ENCODE data around the gene BEND3. TPM values are rescaled to one million over a fixed set of nuclear protein-coding genes. Genes with fewer than 3 reads are reported as not detected.

The BEND3 gene
- total RNA-seq, 1 donor from 2014 or later: 4.5 TPM

DNA sequence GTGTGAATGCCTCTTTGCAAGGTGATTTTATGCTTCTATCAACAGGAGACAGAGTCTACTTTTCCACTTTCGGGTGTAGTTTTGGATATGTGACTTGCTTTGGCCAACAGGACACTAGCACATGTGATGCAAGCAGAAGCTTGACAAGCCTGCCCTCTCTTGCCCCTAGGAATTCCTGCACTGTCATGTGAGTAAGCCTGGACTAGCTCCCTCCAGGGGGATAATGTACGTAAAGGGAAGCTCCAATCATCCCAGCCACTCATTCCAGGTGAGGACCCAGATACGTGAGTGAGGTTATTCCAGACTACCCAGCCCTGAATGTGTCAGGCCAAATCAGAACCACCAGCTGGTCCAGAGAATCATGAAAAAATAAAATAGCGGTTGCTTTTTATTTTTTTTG is 33.3 kb downstream of the BEND3 start:
- peaks cover 10% of the 10 kb centered on the region for H3K4me1 Mint-ChIP-seq (ENCODE audit: unreplicated experiment)
- TF ChIP-seq, protein P1, sequence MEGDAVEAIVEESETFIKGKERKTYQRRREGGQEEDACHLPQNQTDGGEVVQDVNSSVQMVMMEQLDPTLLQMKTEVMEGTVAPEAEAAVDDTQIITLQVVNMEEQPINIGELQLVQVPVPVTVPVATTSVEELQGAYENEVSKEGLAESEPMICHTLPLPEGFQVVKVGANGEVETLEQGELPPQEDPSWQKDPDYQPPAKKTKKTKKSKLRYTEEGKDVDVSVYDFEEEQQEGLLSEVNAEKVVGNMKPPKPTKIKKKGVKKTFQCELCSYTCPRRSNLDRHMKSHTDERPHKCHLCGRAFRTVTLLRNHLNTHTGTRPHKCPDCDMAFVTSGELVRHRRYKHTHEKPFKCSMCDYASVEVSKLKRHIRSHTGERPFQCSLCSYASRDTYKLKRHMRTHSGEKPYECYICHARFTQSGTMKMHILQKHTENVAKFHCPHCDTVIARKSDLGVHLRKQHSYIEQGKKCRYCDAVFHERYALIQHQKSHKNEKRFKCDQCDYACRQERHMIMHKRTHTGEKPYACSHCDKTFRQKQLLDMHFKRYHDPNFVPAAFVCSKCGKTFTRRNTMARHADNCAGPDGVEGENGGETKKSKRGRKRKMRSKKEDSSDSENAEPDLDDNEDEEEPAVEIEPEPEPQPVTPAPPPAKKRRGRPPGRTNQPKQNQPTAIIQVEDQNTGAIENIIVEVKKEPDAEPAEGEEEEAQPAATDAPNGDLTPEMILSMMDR (IDR thresholded peaks at IDR 0.05): no peak
- H3K36me3 Mint-ChIP-seq (ENCODE audit: unreplicated experiment): peaks cover 13% of the 10 kb centered on the region
- no peaks in the 10 kb centered on the region for H3K9me3 Mint-ChIP-seq (ENCODE audit: unreplicated experiment)
- H3K27ac Mint-ChIP-seq (ENCODE audit: unreplicated experiment): no peak overlapping the region
- no peak for DNase-seq (ENCODE audit: extremely low spot score, unreplicated experiment)
- H3K27me3 Mint-ChIP-seq (ENCODE audit: unreplicated experiment): no peaks in the 10 kb centered on the region
- no peak overlapping the region for H3K4me3 Mint-ChIP-seq (ENCODE audit: unreplicated experiment)

GRCh38 chr6:107080036-107080435 is 35.3 kb downstream of the BEND3 start:
- Mint-ChIP-seq H3K9me3 (ENCODE audit: unreplicated experiment) (no peaks in the 10 kb centered on the region), H3K27me3 (ENCODE audit: unreplicated experiment) (no peaks in the 10 kb centered on the region), H3K36me3 (ENCODE audit: unreplicated experiment) (peaks cover 9% of the 10 kb centered on the region), H3K27ac (ENCODE audit: unreplicated experiment) (no peak overlapping the region), H3K4me3 (ENCODE audit: unreplicated experiment) (no peak overlapping the region), H3K4me1 (ENCODE audit: unreplicated experiment) (peaks cover 10% of the 10 kb centered on the region)
- DNase-seq (ENCODE audit: extremely low spot score, unreplicated experiment): no peak
- TF ChIP-seq, protein P1 (IDR thresholded peaks at IDR 0.05): peak; percentile 16

GRCh38 chr6:107079429-107079828 is 35.9 kb downstream of the BEND3 start:
- DNase-seq (ENCODE audit: extremely low spot score, unreplicated experiment): no peak
- Mint-ChIP-seq H3K36me3 (ENCODE audit: unreplicated experiment) (peaks cover 3% of the 10 kb centered on the region), H3K4me1 (ENCODE audit: unreplicated experiment) (peaks cover 10% of the 10 kb centered on the region), H3K9me3 (ENCODE audit: unreplicated experiment) (no peaks in the 10 kb centered on the region), H3K4me3 (ENCODE audit: unreplicated experiment) (no peak overlapping the region), H3K27ac (ENCODE audit: unreplicated experiment) (no peak overlapping the region), H3K27me3 (ENCODE audit: unreplicated experiment) (no peaks in the 10 kb centered on the region)
- TF ChIP-seq, protein P1 (IDR thresholded peaks at IDR 0.05): no peak

GRCh38 chr6:107077710-107078109 is 37.6 kb downstream of the BEND3 start:
- no peaks in the 10 kb centered on the region for H3K27me3 Mint-ChIP-seq (ENCODE audit: unreplicated experiment)
- no peak overlapping the region for H3K4me3 Mint-ChIP-seq (ENCODE audit: unreplicated experiment)
- no peak overlapping the region for H3K27ac Mint-ChIP-seq (ENCODE audit: unreplicated experiment)
- no peak for DNase-seq (ENCODE audit: extremely low spot score, unreplicated experiment)
- H3K4me1 Mint-ChIP-seq (ENCODE audit: unreplicated experiment): peaks cover 10% of the 10 kb centered on the region
- TF ChIP-seq, protein P1 (IDR thresholded peaks at IDR 0.05): no peak
- H3K36me3 Mint-ChIP-seq (ENCODE audit: unreplicated experiment): no peaks in the 10 kb centered on the region
- H3K9me3 Mint-ChIP-seq (ENCODE audit: unreplicated experiment): no peaks in the 10 kb centered on the region

DNA sequence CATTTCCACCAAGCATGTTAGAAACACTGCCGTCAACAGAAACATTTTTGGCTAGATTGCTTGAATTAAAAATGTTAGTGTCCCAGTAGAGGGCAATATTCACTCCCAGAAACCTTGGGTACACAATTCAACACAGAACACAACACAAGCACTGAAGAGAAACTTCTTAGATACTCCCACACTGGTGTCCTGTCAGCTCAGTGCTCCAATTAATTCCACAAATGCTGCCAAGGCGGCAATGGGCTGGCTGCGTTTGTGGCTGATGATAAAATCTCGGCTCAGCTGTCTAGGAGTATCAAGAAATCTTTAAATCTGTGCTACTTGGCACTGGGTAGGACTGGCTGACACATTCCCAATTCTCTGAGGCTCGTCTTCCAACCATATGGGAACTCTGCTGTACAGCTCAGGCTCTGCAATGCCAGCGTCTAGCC is 39.3 kb downstream of the BEND3 start:
- H3K27ac Mint-ChIP-seq (ENCODE audit: unreplicated experiment): no peak overlapping the region
- no peaks in the 10 kb centered on the region for H3K36me3 Mint-ChIP-seq (ENCODE audit: unreplicated experiment)
- H3K27me3 Mint-ChIP-seq (ENCODE audit: unreplicated experiment): no peaks in the 10 kb centered on the region
- H3K9me3 Mint-ChIP-seq (ENCODE audit: unreplicated experiment): no peaks in the 10 kb centered on the region
- TF ChIP-seq, protein P1 (IDR thresholded peaks at IDR 0.05): peak; percentile 24
- H3K4me1 Mint-ChIP-seq (ENCODE audit: unreplicated experiment): peaks cover 10% of the 10 kb centered on the region
- H3K4me3 Mint-ChIP-seq (ENCODE audit: unreplicated experiment): no peak overlapping the region
- no peak for DNase-seq (ENCODE audit: extremely low spot score, unreplicated experiment)

Measured in osteocyte (in vitro differentiated cells).